Measurements from ENCODE around the gene ATP10B.

The ATP10B gene

GRCh38 chr5:160640406-160640805 is 211.6 kb downstream of the ATP10B start:
- in situ Hi-C loops (cut with MboI; ENCODE audit: low sequenced_read_pairs) = no loop called here

- in situ Hi-C loops (cut with MboI; ENCODE audit: low sequenced_read_pairs) = no loop called here
These were observed 213.8 kb downstream of the ATP10B start for GRCh38 chr5:160638161-160638742.

DNA sequence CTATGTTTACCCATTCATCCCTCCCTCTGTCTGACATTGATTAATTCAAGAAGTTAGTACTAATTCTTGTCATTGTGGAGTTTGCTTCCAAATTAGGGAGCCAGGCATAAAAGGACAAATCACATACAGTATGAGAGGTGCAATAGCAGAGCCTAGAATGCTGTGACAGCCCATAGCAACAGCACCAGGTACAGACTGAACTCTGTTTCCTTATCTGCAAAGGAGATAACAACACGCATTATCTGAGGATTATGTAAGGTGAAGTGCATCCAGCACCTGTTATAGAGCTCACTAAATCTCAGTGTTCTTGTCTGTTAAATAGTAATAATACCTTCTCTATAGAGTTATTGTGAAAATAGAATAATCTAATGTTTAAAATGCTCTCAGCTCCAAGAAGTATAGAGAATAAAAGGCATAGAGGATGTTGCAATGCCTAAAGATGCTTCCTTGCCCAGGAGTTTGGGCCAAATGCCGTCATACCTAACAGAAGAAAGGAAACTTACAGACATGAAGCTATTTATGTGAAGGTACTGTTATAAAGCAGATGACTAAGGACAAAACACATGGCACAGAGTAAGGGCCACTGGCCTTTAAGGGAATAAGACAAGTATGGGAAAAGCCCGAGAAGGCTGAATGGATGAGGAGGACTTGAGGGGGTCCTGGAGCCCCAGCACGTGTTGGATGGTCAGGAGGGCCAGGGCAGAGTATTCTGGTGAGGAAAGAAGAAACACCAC is 214.5 kb downstream of the ATP10B start:
- in situ Hi-C loops (cut with MboI; ENCODE audit: low sequenced_read_pairs) = no loop called here

DNA sequence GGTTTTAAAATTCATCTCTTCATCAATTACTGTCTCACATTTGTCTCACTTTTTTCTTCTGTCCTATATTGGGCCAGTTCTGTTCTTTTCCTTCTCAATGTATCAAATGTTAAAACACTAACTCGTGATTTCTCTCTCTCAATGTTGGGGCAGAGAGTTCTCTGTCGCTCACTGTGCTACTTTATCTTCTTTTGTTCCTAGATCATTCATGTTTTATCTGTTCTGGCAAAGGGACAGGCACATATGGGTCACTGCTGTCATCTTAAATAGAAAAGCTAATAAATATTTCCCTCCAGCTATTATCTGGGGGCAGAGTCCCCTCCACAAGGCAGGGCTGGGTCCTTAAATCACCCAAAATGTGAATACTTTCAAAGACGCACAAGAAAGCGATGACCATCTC is 216.3 kb downstream of the ATP10B start:
- in situ Hi-C loops (cut with MboI; ENCODE audit: low sequenced_read_pairs) = no loop called here

- in situ Hi-C loops (cut with MboI; ENCODE audit: low sequenced_read_pairs) = no loop called here
These were observed 217.0 kb downstream of the ATP10B start for GRCh38 chr5:160635046-160635445.

- in situ Hi-C loops (cut with MboI; ENCODE audit: low sequenced_read_pairs) = no loop called here
These were observed 223.0 kb downstream of the ATP10B start for GRCh38 chr5:160629003-160629402.

- in situ Hi-C loops (cut with MboI; ENCODE audit: low sequenced_read_pairs) = no loop called here
These were observed 223.4 kb downstream of the ATP10B start for GRCh38 chr5:160628619-160628968.

DNA sequence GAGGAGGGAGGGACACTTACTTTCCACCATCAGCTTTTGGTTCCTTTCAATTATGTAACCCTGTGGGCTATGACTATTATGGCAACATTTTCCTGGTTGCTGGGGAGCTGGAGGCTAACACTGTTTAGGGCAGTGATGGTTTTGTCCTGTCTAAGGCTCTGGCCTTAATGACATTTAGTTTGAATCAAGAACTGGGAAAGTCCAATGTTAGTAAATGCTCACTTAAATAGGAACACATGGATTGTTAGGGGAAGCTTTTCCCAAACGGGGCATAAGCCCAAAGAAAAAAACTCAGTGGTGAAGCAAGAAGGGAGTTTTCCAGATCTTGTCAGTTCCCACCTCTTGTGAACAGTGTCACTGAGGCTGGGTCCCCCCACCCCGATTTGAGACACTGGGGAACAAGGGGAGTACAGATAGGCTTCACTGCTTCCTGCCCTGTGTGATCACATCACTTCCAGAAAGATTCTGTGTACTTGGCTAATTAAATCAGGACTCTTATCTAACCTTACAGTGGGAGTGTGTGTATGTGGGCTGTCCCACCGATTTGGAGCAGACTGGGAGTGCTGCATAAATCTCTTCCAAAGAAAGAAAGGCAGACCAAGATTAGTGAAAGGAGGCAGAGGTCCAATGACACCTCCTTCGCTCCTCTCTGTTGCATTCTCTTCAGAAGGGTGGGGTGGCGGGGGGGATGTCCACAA is 223.9 kb downstream of the ATP10B start:
- in situ Hi-C loops (cut with MboI; ENCODE audit: low sequenced_read_pairs) = no loop called here

DNA sequence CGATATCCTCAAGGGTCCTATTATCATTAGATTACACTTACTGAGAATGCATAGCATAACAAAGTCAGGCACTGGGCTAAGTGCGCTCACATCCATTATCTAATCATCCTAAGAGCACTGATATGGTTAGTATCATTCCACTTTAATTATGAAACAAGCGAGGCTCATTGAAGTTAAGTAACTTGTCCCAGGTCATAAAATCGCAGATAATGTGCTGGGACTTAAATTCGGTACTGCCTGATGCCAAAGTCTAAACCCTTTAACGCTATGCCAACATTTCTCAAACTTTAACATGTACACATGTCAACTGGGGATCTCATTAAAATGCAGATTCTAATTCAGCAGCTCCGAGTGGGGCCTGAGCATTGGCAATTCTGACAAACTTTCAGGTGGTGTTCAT is 225.7 kb downstream of the ATP10B start:
- in situ Hi-C loops (cut with MboI; ENCODE audit: low sequenced_read_pairs) = no loop called here

DNA sequence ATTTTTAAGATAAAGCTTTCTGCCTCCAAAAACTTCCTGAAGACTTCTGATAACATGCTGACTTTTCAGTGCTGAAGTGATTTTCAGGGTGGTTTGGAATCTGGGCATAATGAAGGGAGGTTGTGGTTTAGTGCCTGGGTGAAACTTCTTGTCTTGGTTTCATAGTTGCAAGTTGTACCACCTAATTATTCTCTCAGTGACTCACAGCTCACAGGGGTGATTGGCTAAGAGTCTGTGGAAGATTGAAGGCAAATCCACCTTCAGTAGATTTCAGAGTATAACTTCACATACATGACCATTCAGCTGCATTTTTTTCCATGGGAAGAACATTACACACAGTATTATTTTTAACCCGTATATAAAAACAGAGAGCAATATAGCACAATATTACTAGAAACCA is 230.5 kb downstream of the ATP10B start:
- in situ Hi-C loops (cut with MboI; ENCODE audit: low sequenced_read_pairs) = no loop called here

GRCh38 chr5:160620401-160620800 is 231.6 kb downstream of the ATP10B start:
- in situ Hi-C loops (cut with MboI; ENCODE audit: low sequenced_read_pairs) = no loop called here

DNA sequence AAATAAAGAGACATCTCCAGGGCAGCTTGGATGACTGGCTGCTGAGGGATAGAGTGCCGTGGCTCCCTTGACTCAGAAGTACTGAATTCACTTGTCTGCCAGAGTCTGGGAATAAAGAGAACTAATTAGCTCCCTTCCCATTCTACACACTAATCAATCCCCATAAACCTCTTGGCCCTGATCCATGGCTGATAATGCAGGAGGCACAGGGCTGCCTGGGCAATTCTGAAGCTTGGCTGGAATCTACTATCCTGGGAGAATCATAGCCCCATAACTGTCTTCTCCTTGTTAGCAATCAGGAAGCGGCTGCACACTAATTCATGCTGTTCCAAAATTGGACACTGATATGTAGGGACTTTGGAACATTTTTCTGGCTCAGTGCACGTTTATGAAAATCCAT is 232.6 kb downstream of the ATP10B start:
- in situ Hi-C loops (cut with MboI; ENCODE audit: low sequenced_read_pairs) = no loop called here

DNA sequence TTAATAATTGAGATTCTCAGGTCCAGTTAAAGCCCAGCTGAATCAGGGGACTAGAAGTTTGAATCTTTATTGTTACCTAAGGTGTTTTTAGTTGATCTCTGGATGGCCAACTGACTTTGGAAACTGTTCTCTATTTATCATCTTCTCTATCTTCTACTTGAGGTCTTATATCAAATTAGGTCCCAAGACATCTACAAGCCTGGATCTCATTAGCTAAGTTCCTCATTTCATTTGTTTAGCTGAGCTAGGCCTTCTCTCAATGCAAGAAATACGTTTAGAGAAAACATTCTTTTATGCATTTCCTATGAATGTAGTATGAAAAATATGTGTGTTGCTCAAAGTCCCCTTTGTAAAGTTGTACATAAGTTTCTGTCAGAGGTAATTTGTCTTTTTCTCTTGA is 233.7 kb downstream of the ATP10B start:
- in situ Hi-C loops (cut with MboI; ENCODE audit: low sequenced_read_pairs) = no loop called here

- in situ Hi-C loops (cut with MboI; ENCODE audit: low sequenced_read_pairs) = no loop called here
These were observed 235.1 kb downstream of the ATP10B start for GRCh38 chr5:160616712-160617497.

DNA sequence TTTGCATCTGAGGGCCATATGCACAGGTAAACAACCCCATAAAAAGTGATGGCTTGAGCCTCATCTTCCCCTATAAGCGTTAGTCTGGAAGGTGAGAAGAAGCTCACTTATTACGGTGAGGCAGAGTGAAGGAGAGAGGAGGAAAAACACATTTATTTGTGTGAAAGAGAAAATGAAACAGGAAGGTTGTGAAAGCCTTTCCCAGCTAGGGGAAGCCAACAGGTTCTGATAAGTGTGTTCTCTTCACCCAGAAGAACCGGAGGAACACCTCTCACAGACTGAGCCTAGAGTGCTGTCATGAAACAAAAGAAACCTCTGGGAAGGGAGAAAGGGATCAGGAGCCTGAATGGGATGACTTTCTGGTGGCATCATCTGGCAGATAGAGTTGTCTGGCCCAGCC is 237.9 kb downstream of the ATP10B start:
- in situ Hi-C loops (cut with MboI; ENCODE audit: low sequenced_read_pairs) = no loop called here

GRCh38 chr5:160605266-160605665 is 246.7 kb downstream of the ATP10B start:
- in situ Hi-C loops (cut with MboI; ENCODE audit: low sequenced_read_pairs) = no loop called here

DNA sequence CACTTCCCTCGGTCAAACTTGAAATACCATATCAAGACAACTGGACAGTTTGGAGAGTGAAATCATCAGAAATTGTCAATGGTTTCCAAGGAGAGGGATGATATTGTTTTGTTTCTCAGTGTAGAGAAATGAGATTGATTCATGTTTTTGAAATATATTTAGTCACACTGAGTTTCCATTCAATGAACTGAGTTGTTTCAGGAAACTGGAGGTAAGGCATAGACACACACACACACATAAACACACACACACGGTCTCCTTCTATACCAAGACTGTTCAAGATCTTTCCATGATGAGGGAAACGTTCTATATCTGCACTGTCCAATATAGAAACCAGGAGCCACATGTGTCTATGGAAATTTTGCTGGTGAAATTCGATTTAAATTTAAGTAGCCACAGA is 247.5 kb downstream of the ATP10B start:
- in situ Hi-C loops (cut with MboI; ENCODE audit: low sequenced_read_pairs) = no loop called here

GRCh38 chr5:160602744-160603143 is 249.3 kb downstream of the ATP10B start:
- in situ Hi-C loops (cut with MboI; ENCODE audit: low sequenced_read_pairs) = no loop called here

DNA sequence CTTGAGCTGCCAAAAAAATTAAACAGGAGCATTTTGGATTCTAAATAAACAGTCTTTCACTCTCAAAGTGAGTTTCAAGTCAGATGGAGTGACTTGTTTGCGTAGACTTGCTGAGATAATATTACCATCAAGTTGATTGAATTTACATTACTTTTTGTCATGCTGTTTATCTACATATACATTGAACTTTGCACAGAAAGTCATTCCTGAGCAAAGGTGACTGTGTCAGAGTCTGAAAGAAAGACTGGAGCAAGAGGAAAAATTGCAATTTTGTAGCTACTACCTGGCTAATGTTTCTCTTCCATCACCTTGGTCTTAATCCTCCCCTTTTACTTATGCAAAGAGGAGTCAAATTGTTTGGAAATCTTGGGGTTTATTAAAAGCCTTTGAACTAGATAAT is 251.0 kb downstream of the ATP10B start:
- in situ Hi-C loops (cut with MboI; ENCODE audit: low sequenced_read_pairs) = no loop called here

- in situ Hi-C loops (cut with MboI; ENCODE audit: low sequenced_read_pairs) = no loop called here
These were observed 278.7 kb downstream of the ATP10B start for GRCh38 chr5:160573318-160573717.

GRCh38 chr5:160567031-160567705 is 284.8 kb downstream of the ATP10B start:
- in situ Hi-C loops (cut with MboI; ENCODE audit: low sequenced_read_pairs) = no loop called here

All from HL-60/S4 treated with retinoic acid at 250 ng/mL for 4 days and 3 days (cell line).